GM21576 (cell line): ENCODE results near the gene TLCD2.
"Not testable (repeated sequence)": the region's sequence is repeated elsewhere in the genome, so short reads cannot be mapped to it uniquely, and the experiment has no call there.

Source experiments
- ATAC-seq: cut with Tn5 transposase; IDR thresholded peaks from one replicate; pipeline ENCODE4 v1.9.1; 2021; ENCODE audit warnings: mild to moderate bottlenecking, moderate library complexity; ENCODE audit not compliant: unreplicated experiment

The TLCD2 gene, protein sequence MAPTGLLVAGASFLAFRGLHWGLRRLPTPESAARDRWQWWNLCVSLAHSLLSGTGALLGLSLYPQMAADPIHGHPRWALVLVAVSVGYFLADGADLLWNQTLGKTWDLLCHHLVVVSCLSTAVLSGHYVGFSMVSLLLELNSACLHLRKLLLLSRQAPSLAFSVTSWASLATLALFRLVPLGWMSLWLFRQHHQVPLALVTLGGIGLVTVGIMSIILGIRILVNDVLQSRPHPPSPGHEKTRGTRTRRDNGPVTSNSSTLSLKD

DNA sequence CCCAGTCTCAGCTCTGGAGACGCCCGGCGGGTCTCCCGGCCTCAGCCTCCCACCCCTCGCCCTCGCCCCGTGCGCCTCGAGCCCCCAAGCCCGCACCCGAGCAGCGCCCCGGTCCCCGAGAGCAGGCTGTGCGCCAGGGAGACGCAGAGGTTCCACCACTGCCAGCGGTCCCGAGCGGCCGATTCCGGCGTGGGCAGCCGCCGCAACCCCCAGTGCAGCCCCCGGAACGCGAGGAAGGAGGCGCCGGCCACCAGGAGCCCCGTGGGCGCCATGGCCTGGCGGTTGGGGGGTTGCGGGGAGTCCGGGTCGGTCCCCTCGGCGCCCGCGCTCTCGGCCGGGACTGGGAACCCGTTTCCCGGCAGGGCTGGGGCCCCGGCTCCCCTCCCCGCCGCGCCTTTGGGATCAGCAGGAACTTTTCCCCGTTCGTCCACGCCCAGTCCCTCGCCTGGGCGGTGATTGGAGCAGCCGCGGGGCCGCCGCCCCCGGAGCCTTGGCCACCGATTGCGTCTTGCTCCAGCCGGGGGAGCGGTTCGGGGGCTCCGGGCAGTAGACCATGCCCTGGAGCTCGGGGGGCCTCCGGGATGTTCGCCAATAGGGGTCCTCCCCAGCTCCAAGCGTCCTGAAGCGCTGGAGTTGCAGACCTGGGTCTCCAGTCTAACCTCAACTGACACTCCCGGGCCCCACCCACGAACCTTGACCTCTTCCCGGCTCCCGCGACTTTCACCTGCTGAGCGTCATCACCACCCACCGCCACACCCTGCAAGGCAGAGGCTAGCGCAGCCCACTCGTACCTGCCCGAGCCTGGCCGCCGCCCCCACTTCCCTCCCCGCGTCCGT lies at the start of gene TLCD2:
Gene TLCD2, minus strand, starts transcription at position 407 of the 836 bp plus-strand sequence. Its CDS starts 135 bp downstream, at position 272.
- ATAC-seq: no peak

- no peak for ATAC-seq
Observed at GRCh38 chr17:1759529-1759928, 49.4 kb upstream of the TLCD2 start.

GRCh38 chr17:1758807-1759206 lies 48.6 kb upstream of the TLCD2 start:
- ATAC-seq: no peak

GRCh38 chr17:1755827-1756262 lies 45.7 kb upstream of the TLCD2 start:
- ATAC-seq: no peak

DNA sequence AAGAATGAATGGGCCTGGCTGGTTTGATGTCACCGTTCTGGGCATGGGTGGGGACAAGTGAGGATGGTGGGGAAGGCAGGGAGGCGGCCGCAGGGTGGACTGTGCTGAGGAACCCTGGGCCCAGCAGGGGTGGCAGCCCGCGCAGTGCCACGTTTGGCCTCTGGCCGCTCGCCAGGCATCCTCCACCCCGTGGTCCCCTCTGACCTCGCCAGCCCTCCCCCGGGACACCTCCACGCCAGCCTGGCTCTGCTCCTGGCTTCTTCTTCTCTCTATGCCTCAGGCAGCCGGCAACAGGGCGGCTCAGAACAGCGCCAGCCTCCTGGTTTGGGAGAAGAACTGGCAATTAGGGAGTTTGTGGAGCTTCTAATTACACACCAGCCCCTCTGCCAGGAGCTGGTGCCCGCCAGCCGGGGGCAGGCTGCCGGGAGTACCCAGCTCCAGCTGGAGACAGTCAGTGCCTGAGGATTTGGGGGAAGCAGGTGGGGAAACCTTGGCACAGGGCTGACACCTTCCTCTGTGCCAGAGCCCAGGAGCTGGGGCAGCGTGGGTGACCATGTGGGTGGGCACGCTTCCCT lies 45.2 kb upstream of the TLCD2 start:
- ATAC-seq: no peak

GRCh38 chr17:1754430-1755112 lies 44.4 kb upstream of the TLCD2 start:
- no peak for ATAC-seq

DNA sequence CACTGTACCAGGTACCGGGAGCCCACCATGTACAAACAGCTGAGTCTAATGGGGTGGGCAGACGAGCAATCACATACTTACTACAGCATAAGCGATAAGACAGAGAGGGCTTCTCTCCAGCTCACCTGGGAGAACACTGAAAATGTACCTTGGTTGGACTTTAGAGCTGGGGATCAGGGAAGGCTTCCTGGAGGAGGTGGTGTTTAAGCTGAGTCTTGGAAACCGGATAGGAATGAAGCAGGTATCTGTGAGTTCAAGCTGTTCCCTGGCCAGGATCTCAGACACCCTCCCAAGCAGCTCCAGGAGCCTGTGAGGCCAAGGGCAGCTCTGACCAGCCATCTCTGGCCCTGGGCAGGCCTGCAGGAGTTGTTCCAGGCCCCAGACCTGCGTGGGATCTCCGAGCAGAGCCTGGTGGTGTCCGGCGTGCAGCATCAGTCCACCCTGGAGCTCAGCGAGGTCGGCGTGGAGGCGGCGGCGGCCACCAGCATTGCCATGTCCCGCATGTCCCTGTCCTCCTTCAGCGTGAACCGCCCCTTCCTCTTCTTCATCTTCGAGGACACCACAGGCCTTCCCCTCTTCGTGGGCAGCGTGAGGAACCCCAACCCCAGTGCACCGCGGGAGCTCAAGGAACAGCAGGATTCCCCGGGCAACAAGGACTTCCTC lies 43.7 kb upstream of the TLCD2 start:
- no peak for ATAC-seq

DNA sequence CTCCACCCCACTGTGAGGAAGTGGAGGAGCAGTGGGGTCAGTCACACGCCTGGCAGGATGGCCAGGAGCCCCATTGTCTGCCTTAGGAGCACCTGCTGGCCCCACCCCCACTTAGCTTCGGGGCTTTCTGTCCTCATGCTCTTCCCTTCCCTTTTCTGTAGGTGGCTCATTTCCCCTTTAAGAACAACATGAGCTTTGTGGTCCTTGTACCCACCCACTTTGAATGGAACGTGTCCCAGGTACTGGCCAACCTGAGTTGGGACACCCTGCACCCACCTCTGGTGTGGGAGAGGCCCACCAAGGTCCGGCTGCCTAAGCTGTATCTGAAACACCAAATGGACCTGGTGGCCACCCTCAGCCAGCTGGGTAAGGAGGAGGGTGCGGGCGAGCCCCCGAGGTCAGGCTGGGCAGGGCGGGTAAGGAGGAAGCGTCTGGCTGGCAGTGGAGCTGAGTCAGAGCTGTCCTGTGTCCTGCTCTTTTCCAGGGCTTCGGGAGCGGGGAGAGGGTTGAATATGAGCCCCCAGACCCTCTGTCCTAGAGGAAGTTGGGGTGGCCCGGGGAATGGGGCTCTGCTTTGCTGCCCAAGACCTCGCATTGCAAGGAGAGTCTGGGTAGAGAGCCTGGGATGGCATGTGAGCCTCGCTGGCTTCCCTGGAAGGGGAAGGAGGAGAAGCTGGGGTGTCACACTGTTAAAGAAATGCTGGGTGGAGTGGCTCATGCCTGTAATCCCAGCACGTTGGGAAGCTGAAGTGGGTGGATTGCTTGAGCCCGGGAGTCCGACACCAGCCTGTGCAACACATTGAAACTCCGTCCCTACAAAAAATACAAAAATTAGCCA lies 42.5 kb upstream of the TLCD2 start:
- no peak for ATAC-seq

DNA sequence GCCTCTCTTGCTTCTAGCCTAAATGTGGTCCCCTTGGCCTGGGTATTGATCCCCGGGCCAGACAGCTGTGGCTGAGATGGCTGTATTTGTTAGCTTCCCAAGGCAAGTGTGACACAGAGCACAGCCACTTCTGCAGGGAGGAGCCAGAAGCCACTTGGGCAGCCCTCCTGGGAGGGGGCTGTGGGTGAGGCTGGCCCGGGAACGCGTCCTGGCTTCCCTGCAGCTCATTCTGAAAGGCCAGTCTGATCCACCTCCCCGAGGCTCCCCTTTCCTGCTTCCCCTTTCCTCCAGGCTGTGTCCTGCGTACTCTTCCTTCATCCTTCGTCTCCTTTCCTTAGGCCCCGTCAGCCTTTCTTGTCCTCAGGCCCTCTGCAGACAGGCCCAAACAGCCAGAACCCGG lies 40.5 kb upstream of the TLCD2 start:
- ATAC-seq: no peak

DNA sequence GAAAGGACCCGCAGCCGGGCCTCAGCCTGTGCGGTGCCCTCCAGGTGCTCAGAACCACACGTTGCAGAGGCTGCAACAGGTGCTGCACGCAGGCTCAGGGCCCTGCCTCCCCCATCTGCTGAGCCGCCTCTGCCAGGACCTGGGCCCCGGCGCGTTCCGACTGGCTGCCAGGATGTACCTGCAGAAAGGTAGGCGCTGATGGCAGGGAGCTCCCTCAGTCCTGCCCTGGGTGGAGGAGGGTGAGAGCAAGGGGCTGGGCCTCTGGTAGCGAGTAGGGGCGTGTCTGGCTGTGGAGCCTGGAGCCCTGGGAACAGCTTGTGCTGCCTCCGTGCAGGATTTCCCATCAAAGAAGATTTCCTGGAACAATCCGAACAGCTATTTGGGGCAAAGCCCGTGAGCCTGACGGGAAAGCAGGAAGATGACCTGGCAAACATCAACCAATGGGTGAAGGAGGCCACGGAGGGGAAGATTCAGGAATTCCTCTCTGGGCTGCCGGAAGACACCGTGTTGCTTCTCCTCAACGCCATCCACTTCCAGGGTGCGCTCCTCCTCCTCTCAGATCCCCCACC lies 36.9 kb upstream of the TLCD2 start:
- no peak for ATAC-seq

GRCh38 chr17:1745513-1746020 lies 35.4 kb upstream of the TLCD2 start:
- no peak for ATAC-seq

GRCh38 chr17:1744551-1745512 lies 34.7 kb upstream of the TLCD2 start:
- ATAC-seq: no peak

- no peak for ATAC-seq
Observed at GRCh38 chr17:1743088-1743439, 32.9 kb upstream of the TLCD2 start.

DNA sequence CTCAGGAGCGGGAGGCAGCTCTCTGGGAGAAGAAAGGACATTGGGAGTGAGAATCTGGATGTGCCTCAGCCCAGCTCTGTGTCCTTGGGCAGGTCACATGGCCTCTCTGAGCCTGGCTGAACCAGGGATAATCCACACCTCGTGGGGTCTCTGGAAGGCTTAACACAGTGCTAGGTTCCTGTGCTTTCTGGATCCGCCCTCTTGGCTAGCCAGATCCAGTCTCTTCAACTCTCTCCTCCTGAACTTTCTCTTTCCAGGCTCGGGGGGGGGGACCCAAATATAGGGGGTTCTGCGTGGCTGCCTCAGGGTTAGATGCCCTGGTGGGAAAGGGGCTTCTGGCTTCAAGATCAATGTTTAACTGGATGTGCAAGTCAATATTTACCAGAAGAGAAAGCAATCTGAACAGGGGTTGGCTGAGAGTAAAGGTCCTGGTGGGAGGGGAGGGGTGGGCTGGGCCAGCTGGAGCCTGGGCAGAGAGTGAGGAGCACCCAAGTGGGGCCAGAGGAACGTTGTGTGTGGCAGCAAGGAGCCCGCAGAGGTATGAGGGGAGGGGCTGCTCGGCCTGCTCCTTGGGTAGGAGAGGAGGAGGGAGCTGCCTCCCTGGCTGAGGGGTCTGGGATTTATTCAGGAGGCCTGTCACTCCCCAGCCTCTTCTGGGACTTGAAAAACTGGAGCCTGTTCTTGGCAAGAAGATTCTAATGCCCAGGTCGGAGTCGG lies 32.4 kb upstream of the TLCD2 start, which contains the start of gene SERPINF2:
Gene SERPINF2, plus strand, starts transcription at position 501 of the 717 bp plus-strand sequence. CDS start 2,125 bp downstream, outside the sequence.
- no peak for ATAC-seq

DNA sequence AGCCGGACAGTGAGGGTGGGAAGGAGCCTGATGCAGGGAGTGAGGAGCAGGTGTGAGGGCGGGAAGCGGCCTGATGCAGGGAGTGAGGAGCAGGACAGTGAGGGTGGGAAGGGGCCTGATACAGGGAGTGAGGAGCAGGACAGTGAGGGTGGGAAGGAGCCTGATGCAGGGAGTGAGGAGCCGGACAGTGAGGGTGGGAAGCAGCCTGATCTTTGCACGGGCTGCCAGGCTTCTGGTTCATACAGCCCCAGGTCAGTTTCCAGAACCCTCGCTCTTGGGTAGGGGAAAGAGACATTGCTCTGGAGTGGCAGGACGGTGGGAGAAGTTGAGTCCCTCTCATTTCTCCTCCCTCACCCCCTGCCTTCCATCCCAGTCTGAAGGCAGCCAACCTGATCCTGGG lies 31.7 kb upstream of the TLCD2 start:
- not testable (repeated sequence) for ATAC-seq

- ATAC-seq: no peak
Observed at GRCh38 chr17:1737531-1738291, 27.5 kb upstream of the TLCD2 start.
